IPS DF 19.7 (cell line): ENCODE results near the gene LRMDA.

Experiments used
- DNase-seq: peaks from one replicate; pipeline ENCODE4 v3.0.0-alpha.2; 2013; ENCODE audit warnings: low read depth, low spot score

LRMDA gene

DNA sequence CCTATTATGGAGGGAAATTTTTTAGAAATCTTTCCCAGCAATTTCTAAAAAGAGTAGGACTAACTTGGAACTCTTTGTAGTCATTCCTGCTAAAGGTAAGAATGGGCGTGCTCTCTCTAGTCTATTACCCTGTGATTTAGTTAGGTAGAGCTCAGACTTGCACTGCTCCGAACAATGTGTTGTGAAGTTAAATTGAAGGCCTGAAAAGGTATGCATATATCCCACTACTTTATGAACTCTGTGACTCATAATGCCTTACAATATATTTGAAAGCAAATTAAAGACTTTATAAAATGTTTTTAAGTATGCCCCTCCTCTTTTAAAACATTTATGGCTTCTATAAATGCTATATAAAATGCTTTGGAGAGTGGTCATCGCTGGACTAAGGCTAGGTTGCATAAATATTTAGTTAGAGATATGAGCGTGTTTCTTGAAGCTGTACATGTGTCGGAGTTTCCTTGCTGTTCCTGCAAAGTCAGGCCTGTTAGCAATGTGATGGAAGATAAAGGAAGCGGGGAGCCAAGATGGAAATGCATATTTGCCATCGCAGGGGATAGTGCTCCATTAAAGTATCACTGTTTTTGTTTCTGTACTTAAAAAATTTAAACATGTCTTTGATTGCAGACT, 761.4 kb downstream of the LRMDA start:
- DNase-seq = no peak

DNA sequence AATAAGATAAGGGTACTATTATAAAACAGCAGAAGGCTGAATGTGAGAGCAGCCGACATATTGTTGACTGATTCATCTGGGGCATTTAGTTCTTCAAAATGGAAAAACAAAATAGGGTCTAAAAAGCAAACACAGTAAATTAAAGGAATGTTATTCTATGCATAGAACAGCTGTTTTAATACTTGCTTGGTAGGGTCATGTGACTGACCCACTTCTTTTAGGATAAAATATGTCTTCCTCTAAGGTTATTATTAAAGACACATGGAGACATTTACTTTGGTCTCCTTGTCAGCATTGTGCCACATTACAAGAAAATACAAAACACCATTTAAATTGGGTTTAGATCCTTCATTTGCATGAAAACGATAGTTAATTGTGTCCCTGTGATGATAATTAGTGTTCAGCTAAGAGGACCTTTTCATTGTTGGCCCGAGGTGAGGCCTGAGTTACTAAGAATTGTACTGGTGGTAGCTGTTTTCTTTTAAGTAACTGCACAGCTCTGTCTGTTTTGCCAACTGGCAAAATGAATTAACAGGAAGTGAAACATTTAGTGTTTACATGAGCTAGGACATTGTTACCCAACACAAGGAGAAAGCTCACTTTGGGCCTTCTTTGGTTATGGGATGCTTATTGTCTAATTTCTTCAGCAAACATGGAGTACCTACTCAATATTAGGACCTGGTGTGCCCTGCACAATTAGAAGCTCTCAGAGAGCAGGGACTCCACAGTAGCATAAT, 764.4 kb downstream of the LRMDA start:
- DNase-seq = no peak

- DNase-seq = no peak
These were observed 765.9 kb downstream of the LRMDA start for GRCh38 chr10:76197293-76197692.

- no peak for DNase-seq
These were observed 767.0 kb downstream of the LRMDA start for GRCh38 chr10:76198287-76199035.

DNA sequence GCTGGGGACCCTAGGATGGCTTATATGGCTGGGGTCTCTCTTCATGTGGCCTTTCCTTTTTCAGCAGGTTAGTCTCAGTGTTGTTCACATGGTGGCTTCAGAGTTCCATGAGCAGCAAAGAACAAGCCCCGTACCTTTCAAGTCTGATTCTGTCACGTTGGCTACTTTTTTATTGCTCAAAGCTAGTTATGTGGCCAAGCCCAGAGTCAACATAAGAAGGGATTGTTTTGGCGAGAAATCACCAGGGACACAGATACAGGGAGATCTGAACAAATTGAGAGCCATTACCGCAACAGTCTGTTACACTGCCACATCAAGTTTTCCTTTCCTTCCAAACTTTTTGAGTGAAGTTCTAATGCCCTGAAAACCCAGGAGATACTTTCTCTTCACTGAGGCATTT, 770.5 kb downstream of the LRMDA start:
- no peak for DNase-seq

- DNase-seq = no peak
These were observed 771.4 kb downstream of the LRMDA start for GRCh38 chr10:76202777-76203176.

GRCh38 chr10:76205361-76205760, 773.9 kb downstream of the LRMDA start:
- DNase-seq = no peak

GRCh38 chr10:76206797-76207352, 775.5 kb downstream of the LRMDA start:
- no peak for DNase-seq

DNA sequence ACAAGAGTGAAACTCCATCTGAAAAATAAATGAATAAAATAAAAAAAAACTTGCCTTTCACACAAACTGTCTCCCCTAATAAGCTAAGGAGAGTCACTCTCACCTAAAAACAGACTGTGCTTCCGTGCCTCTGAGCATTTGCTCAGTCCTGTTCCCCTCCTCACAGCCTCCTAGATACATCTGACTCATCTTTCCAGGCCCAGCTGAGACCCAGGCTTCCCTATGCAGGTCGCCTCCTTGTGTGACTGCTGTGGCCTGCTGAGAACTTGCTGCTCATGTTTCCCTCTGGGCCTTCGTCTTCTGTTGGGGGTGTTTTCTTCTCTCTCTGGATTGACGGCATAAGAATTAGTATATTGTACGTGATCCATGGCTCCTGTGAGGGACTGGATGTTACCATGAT, 777.7 kb downstream of the LRMDA start:
- DNase-seq = no peak

DNA sequence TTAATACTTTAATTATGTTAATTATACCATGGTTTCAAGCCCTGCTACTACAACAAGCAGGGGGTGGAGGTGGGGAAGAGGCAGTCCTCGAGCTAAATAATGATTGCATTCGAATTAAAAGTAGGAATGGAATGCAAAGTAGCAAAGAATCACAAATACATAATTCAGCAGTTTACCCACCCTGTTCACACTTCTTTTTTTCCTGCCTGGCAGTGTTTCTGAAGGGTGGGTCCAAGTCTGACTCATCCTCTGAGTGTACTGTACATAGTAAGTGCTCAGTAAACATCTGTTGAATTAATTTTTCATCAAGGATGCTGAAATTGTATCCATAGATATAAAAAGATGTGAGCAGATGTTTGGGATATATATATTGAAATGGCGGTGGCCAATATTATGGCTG, 778.8 kb downstream of the LRMDA start:
- no peak for DNase-seq

- DNase-seq = no peak
These were observed 780.3 kb downstream of the LRMDA start for GRCh38 chr10:76211691-76212090.

DNA sequence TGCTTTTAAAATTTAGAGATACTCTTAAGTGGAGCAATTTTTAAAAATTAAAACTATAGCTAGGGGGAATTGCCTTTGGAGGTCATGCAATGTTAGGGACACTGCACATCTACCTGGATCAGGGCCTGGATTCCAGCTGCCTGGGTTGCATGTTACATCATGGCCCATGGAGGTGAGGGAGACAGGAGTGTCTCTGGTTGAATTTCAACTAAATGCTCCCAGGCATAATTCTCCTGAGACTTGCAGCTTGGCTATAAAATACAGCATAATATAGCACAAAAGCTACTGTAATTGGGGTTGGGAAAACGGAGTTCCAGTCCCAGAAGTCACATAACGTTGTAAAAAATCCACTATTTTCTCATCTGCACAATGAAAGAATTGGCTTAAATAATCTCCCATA, 782.5 kb downstream of the LRMDA start:
- DNase-seq = no peak

GRCh38 chr10:76218035-76218434, 786.6 kb downstream of the LRMDA start:
- no peak for DNase-seq

DNA sequence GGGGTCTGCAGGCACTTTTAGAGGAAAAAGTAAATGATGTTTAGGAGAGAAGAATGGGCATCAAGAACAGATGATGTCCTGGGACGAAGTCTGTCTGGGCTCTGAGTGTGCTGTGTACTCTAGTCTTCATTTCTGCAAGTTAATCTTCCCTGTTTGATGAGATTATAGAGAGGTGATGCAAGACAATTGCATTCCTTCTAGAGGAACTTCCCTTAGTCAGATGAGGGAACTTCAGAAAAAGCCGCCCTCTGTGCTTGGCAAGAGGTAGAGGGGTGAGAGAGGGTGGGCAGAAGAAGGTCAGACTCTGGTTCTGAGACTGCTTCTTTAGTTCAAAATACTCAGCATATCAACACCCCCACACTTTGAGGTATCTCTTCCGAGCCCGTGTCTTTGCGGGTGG, 797.9 kb downstream of the LRMDA start:
- DNase-seq = no peak

- no peak for DNase-seq
These were observed 799.5 kb downstream of the LRMDA start for GRCh38 chr10:76230921-76231285.

- DNase-seq = peak; percentile 69
These were observed 800.0 kb downstream of the LRMDA start for GRCh38 chr10:76231286-76231934.

DNA sequence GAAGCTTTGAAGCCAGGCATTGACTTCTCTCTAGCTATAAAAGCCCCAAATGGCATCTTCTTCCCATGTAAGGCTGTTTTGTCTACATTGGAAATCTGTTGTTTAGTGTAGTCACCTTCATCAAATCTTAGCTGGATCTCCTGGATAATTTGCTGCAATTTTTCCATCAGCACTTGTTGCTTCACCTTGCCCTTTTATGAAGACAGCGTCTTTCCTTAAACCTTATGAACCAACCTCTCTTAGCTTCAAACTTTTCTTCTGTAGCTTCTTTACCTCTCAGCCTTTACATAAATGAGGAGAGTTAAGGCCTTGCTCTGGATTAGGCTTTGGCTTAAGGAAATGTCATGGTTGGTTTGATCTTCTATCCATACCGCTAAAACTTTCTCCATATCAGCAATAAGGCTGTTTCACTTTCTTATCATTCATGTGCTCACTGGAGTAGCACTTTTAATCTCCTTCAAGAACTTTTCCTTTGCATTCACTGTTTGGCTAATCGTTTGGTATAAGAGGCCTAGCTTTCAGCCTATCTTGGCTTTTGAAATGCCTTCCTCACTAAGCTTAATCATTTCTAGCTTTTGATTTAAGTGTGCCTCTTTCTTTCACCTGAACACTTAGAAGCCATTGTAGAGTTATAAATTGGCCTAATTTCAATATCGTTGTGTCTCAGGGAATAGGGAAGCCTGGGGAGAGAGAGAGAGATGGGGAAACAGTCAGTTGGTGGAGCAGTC, 803.2 kb downstream of the LRMDA start:
- DNase-seq = no peak

DNA sequence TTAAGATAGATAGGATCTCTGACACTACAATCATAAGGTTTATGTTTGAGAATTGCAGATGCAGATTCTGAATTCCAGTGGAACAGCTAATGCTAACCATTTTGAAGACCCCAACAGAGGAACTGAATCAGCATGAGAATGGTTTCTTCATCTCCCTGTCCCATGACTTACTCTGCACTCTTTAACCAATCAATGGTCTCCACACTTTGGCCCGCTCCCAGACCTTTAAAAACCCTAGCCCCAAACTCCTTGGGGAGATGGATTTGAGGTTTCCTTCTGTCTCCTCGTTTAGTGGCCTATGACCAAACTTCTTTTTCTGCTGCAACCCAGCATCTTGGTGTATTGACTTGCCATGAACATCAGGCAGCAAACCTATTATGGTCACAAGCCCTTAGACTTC, 804.9 kb downstream of the LRMDA start:
- no peak for DNase-seq

GRCh38 chr10:76242956-76243355, 811.5 kb downstream of the LRMDA start:
- no peak for DNase-seq

DNA sequence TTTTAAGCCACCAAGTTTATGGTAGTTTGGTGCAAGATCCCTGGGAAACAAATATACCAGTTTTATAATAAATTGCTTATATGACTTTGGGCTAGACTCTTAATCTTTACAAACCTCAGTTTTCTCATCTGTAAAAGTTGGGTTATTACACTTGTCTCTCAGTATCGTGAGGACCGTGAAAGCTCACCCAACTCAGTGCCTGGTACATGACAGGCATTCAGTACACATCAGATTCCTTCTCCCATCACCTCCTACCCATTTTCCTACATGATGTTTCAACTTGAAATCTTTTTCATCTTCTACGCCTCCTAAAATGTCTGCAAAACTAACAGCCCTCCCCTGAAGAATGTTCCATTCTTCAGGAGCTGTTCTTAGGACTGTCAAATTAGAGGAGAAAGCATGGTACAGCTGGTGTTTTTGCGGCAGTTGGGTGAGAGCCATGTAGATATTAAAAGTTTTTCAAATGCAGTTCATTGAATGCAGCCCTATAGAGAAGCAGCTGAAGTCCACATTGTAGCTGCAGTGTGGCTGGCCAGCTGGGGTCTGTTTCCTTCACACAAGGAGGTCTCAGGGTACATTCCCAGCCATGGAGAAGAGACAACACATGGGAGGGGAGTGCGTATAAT, 812.8 kb downstream of the LRMDA start:
- DNase-seq = no peak

- no peak for DNase-seq
These were observed 814.6 kb downstream of the LRMDA start for GRCh38 chr10:76245951-76246495.
